ENCODE measurements around the gene TTC31.
"Not testable (repeated sequence)": the region's sequence is repeated elsewhere in the genome, so short reads cannot be mapped to it uniquely, and the experiment has no call there.

The TTC31 gene

DNA sequence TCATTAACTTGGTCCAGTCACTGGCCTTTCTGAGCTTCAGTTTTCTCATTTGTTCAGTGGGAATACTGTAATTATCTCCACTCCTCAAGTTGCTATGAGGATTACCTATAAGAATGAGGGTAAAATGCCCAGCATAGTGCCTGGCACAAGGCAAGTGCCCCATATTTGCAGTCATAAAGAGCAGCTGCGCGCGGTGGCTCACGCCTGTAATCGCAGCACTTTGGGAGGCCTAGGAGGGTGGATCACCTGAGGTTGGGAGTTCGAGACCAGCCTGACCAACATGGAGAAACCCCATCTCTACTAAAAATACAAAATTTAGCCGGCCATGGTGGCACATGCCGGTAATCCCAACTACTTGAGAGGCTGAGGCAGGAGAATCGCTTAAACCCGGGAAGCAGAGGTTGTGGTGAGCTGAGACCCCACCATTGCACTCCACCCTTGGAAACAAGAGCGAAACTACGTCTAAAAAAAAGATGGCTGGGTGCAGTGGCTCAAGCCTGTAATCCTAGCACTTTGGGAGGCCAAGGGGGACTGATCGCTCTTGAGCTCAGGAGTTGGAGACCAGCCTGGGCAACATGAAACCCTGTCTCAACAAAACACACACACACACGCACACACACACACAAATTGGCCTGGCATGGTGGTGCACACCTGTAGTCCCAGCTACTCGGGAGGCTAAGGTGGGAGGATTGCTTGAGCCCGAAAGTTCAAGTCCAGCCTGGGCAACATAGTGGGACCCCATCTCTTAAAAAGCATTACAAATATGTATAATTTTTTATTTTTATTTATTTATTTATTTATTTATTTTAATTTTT, 40.2 kb upstream of the TTC31 start:
- not testable (repeated sequence) for H3K36me3 ChIP-seq (ENCODE audit: insufficient read depth, low read depth, low read length); H3K27ac ChIP-seq (ENCODE audit: low read length); H3K9me3 ChIP-seq (ENCODE audit: insufficient read depth, low read depth, low read length)
- Histone ChIP-seq H3K27me3 (ENCODE audit: insufficient read depth, low read length) (peaks cover 24% of the 10 kb centered on the region; the same call in 1 of the 2 replicates), H3K9ac (ENCODE audit: low read depth, low read length) (peak overlapping the region; percentile 92; the same call in 1 of the 2 replicates), H3K4me1 (ENCODE audit: insufficient read depth, low read length) (peaks cover 22% of the 10 kb centered on the region), H3K4me3 (ENCODE audit: low read length) (peak overlapping the region; percentile 94)

- H3K27ac ChIP-seq (ENCODE audit: low read length) = no peak overlapping the region
- peaks cover 4% of the 10 kb centered on the region; the same call in 1 of the 2 replicates for H3K4me1 ChIP-seq (ENCODE audit: insufficient read depth, low read length)
- H3K27me3 ChIP-seq (ENCODE audit: insufficient read depth, low read length) = peaks cover 24% of the 10 kb centered on the region; the same call in 1 of the 2 replicates
- H3K4me3 ChIP-seq (ENCODE audit: low read length) = no peak overlapping the region
- no peaks in the 10 kb centered on the region for H3K9me3 ChIP-seq (ENCODE audit: insufficient read depth, low read depth, low read length)
- no peaks in the 10 kb centered on the region for H3K36me3 ChIP-seq (ENCODE audit: insufficient read depth, low read depth, low read length)
- H3K9ac ChIP-seq (ENCODE audit: low read depth, low read length) = no peak overlapping the region
Measured at GRCh38 chr2:74444498-74445318, 38.2 kb upstream of the TTC31 start.

GRCh38 chr2:74447230-74447999, 35.5 kb upstream of the TTC31 start:
- H3K36me3 ChIP-seq (ENCODE audit: insufficient read depth, low read depth, low read length) = no peaks in the 10 kb centered on the region
- no peaks in the 10 kb centered on the region for H3K9me3 ChIP-seq (ENCODE audit: insufficient read depth, low read depth, low read length)
- no peak overlapping the region for H3K4me3 ChIP-seq (ENCODE audit: low read length)
- H3K4me1 ChIP-seq (ENCODE audit: insufficient read depth, low read length) = no peaks in the 10 kb centered on the region
- H3K9ac ChIP-seq (ENCODE audit: low read depth, low read length) = no peak overlapping the region
- H3K27ac ChIP-seq (ENCODE audit: low read length) = no peak overlapping the region
- peaks cover 11% of the 10 kb centered on the region; the same call in 1 of the 2 replicates for H3K27me3 ChIP-seq (ENCODE audit: insufficient read depth, low read length)

DNA sequence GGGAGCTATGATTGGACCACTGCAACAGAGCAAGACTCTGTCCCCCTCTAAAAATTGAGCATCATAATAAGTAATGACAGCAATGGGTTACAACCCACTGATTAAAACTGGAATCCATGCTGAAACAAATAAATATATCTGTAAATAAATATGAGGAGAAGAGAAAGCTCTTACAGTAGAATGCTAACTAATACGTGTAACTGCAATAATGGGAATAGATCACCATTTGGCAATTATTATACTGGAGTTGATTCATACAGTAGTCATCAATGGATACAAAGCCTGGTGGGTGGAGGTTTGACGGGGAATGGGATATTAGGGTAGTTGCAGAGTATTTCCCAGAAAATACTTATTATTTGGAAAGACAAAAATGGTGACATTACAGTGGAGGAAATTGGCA, 34.1 kb upstream of the TTC31 start:
- no peak overlapping the region for H3K27ac ChIP-seq (ENCODE audit: low read length)

DNA sequence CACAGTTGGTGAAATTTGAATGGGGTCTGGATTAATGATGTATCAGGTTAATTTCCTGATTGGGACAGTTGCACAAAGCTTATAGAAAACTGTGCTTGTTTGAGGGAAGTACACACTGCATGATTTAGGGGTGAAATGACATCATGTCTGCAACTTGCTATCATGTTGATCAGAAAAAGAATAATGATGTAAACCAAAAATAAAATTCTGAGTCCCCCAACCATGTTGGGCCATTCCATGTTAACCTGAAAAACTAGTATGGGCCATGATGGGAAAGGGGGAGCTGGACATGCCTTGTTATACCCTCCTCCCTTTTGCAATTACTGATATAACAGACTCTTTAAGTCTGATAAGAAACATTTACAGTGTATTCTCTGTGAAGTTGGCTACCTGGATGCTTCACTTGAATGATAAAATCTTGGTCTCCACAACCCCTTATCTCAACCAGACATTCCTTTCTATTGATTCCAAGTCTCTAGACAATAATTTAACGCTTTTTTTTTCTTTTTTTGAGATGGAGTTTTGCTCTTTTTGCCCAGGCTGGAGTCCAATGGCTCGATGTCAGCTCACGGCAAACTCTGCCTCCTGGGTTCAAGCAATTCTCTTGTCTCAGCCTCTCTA, 32.2 kb upstream of the TTC31 start:
- Histone ChIP-seq H3K4me1 (ENCODE audit: insufficient read depth, low read length) (peaks cover 3% of the 10 kb centered on the region; the same call in 1 of the 2 replicates), H3K27me3 (ENCODE audit: insufficient read depth, low read length) (no peaks in the 10 kb centered on the region), H3K9ac (ENCODE audit: low read depth, low read length) (no peak overlapping the region), H3K9me3 (ENCODE audit: insufficient read depth, low read depth, low read length) (no peaks in the 10 kb centered on the region), H3K36me3 (ENCODE audit: insufficient read depth, low read depth, low read length) (no peaks in the 10 kb centered on the region), H3K4me3 (ENCODE audit: low read length) (no peak overlapping the region), H3K27ac (ENCODE audit: low read length) (no peak overlapping the region)

More for the DNA sequence above, 34.1 kb upstream of the TTC31 start:
- Histone ChIP-seq H3K36me3 (ENCODE audit: insufficient read depth, low read depth, low read length) (no peaks in the 10 kb centered on the region), H3K9me3 (ENCODE audit: insufficient read depth, low read depth, low read length) (no peaks in the 10 kb centered on the region), H3K27me3 (ENCODE audit: insufficient read depth, low read length) (peaks cover 9% of the 10 kb centered on the region; the same call in 1 of the 2 replicates), H3K4me1 (ENCODE audit: insufficient read depth, low read length) (no peaks in the 10 kb centered on the region), H3K9ac (ENCODE audit: low read depth, low read length) (no peak overlapping the region), H3K4me3 (ENCODE audit: low read length) (no peak overlapping the region)

GRCh38 chr2:74454654-74455511, 28.0 kb upstream of the TTC31 start, which contains the start of gene INO80B:
Gene INO80B (plus strand): TSS chr2:74455087. CDS start chr2:74455117, 30 bp downstream.
- peak within 1 kb of the TSS; percentile 32 for H3K27ac ChIP-seq (ENCODE audit: low read length)
- no peaks in the 10 kb centered on the region for H3K27me3 ChIP-seq (ENCODE audit: insufficient read depth, low read length)
- peak within 1 kb of the TSS; percentile 66; the same call in 1 of the 2 replicates for H3K9ac ChIP-seq (ENCODE audit: low read depth, low read length)
- no peaks in the 10 kb centered on the region for H3K36me3 ChIP-seq (ENCODE audit: insufficient read depth, low read depth, low read length)
- H3K4me3 ChIP-seq (ENCODE audit: low read length) = peak within 1 kb of the TSS; percentile 88
- H3K9me3 ChIP-seq (ENCODE audit: insufficient read depth, low read depth, low read length) = no peaks in the 10 kb centered on the region
- H3K4me1 ChIP-seq (ENCODE audit: insufficient read depth, low read length) = peaks cover 10% of the 10 kb centered on the region

- Histone ChIP-seq H3K4me1 (ENCODE audit: insufficient read depth, low read length) (peaks cover 10% of the 10 kb centered on the region), H3K9ac (ENCODE audit: low read depth, low read length) (peak overlapping the region; percentile 97), H3K9me3 (ENCODE audit: insufficient read depth, low read depth, low read length) (no peaks in the 10 kb centered on the region), H3K27ac (ENCODE audit: low read length) (peak overlapping the region; percentile 18), H3K27me3 (ENCODE audit: insufficient read depth, low read length) (no peaks in the 10 kb centered on the region), H3K36me3 (ENCODE audit: insufficient read depth, low read depth, low read length) (peaks cover 5% of the 10 kb centered on the region; the same call in 1 of the 2 replicates), H3K4me3 (ENCODE audit: low read length) (peak overlapping the region; percentile 95)
Measured at GRCh38 chr2:74457129-74457548, 25.7 kb upstream of the TTC31 start.

DNA sequence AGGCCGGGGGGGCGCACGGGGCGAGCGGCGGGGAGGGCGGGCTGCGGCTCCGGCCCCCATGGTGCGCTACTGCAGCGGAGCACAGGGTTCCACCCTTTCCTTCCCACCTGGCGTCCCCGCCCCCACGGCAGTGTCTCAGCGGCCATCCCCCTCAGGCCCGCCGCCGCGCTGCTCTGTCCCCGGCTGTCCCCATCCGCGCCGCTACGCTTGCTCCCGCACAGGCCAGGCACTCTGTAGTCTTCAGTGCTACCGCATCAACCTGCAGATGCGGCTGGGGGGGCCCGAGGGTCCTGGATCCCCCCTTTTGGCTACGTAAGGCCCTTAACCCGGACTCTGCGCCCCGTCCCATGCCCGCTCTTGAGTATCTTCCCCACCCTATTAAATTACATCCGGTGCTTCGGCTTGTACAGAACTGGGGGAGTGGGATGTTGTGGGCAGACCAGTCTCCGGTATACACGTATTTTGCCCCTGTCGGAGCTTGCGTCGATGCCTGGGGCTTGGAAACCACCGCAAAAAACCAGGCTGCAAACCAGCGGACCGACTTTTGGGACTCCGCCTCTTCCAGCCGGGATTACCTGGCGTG, 25.2 kb upstream of the TTC31 start:
- Histone ChIP-seq H3K9me3 (ENCODE audit: insufficient read depth, low read depth, low read length) (no peaks in the 10 kb centered on the region), H3K36me3 (ENCODE audit: insufficient read depth, low read depth, low read length) (peaks cover 10% of the 10 kb centered on the region), H3K27me3 (ENCODE audit: insufficient read depth, low read length) (no peaks in the 10 kb centered on the region), H3K9ac (ENCODE audit: low read depth, low read length) (peak overlapping the region; percentile 97), H3K4me1 (ENCODE audit: insufficient read depth, low read length) (peaks cover 10% of the 10 kb centered on the region), H3K4me3 (ENCODE audit: low read length) (peak overlapping the region; percentile 95), H3K27ac (ENCODE audit: low read length) (peak overlapping the region; percentile 97)

DNA sequence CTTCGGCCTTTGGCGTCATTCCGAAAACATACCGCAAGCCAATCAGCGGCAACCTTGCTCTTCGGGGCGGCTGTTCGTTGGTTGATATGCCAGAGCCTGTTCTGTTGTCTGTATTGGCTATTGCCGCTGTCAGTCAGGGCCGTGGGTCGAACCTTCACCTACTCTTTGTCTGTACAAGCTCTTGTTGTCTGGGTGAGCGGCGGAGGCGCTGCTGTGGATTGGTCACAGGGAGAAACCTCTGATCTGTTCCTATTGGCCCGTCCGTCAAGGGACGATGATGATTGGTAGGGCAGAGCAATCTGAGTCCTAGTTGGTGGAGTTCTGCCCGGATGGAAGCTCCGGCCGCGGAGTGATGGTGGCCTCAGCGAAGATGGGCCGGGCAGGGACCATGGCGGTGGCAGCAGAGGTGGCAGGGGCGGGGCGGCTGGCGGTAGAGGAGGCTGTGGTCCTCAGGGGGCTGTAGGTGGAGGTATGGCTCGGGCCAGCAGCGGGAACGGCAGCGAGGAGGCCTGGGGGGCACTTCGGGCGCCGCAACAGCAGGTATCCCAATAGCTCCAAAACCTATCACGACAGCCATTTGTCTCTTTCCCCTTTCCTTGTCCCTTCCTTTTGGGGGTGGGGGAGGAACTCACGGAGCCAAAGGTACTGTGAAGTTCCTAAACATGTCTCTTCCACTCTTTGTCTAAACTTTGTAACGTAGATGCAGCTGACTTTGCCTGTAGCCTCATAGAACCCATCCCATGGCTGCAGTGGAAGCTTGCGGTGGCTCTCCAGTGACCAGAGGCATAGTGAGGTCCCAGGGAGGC, 24.5 kb upstream of the TTC31 start, which contains the start of gene WBP1:
Gene WBP1, plus strand, starts transcription at position 307 of the 806 bp plus-strand sequence. Its CDS starts 165 bp downstream, at position 472.
- Histone ChIP-seq H3K27ac (ENCODE audit: low read length) (peak within 1 kb of the TSS; percentile 97), H3K9me3 (ENCODE audit: insufficient read depth, low read depth, low read length) (no peaks in the 10 kb centered on the region), H3K9ac (ENCODE audit: low read depth, low read length) (peak within 1 kb of the TSS; percentile 97), H3K4me1 (ENCODE audit: insufficient read depth, low read length) (peaks cover 10% of the 10 kb centered on the region), H3K36me3 (ENCODE audit: insufficient read depth, low read depth, low read length) (peaks cover 17% of the 10 kb centered on the region), H3K4me3 (ENCODE audit: low read length) (peak within 1 kb of the TSS; percentile 95), H3K27me3 (ENCODE audit: insufficient read depth, low read length) (no peaks in the 10 kb centered on the region)
